OCI-LY3 (cell line): ENCODE data around the gene TSPAN8.
"Not testable (repeated sequence)": the region's sequence is repeated elsewhere in the genome, so short reads cannot be mapped to it uniquely, and the experiment has no call there.

Experiments used
- H2AFZ ChIP-seq: fragments of 200-600, 300-600 bp; shearing (Covaris generic); 2 replicates; pipeline ENCODE4 v1.6.0; 2014; ENCODE audit warnings: antibody characterized with exemption, low read depth, low read length
- H3K27ac ChIP-seq: fragments of 200-600, 300-600 bp; sonication (generic); 2 replicates; pipeline ENCODE4 v1.5.1; 2014; ENCODE audit warnings: mild to moderate bottlenecking, low read length, moderate library complexity, mixed read lengths
- H3K27me3 ChIP-seq: fragments of 200-600, 300-600 bp; sonication (generic); 2 replicates; pipeline ENCODE4 v1.6.1; 2014; ENCODE audit warnings: low read depth, low read length, mixed read lengths
- H3K36me3 ChIP-seq: fragments of 200-600, 300-600 bp; sonication (generic); replicated peaks from 2 replicates; pipeline ENCODE3; 2014; ENCODE audit warnings: low read depth, low read length, mixed read lengths
- H3K4me1 ChIP-seq: fragments of 300-600, 200-600 bp; sonication (generic); 2 replicates; pipeline ENCODE4 v1.6.1; 2014; ENCODE audit warnings: low read length, mixed read lengths
- H3K4me2 ChIP-seq: fragments of 200-600, 300-600 bp; sonication (generic); 2 replicates; pipeline ENCODE4 v1.6.1; 2014; ENCODE audit warnings: low read length, mixed read lengths
- H3K4me3 ChIP-seq: fragments of 300-600, 200-600 bp; sonication (generic); 2 replicates; pipeline ENCODE4 v1.5.1; 2014; ENCODE audit warnings: antibody characterized with exemption, mild to moderate bottlenecking, low read length, moderate library complexity
- H3K79me2 ChIP-seq: fragments of 300-600, 200-600 bp; shearing (Covaris generic); 2 replicates; pipeline ENCODE4 v1.6.1; 2014; ENCODE audit warnings: mild to moderate bottlenecking, low read length, mixed read lengths
- H3K9ac ChIP-seq: fragments of 300-600, 200-600 bp; shearing (Covaris generic); 2 replicates; pipeline ENCODE4 v1.6.0; 2014; ENCODE audit warnings: mild to moderate bottlenecking, low read length, moderate library complexity
- H3K9me3 ChIP-seq: fragments of 200-600, 300-600 bp; shearing (Covaris generic); 2 replicates; pipeline ENCODE4 v1.6.1; 2014; ENCODE audit warnings: low read length, mixed read lengths; ENCODE audit not compliant: insufficient read depth
- H4K20me1 ChIP-seq: fragments of 200-600, 300-600 bp; sonication (generic); 2 replicates; pipeline ENCODE4 v1.6.1; 2016; ENCODE audit warnings: low read length, mixed read lengths; ENCODE audit not compliant: insufficient read depth
- EZH2phosphoT487 ChIP-seq: fragments of 200-600 bp; shearing (Covaris generic); IDR thresholded peaks from 2 replicates; pipeline ENCODE4 v1.6.1; 2018; ENCODE audit warnings: antibody characterized with exemption, mixed run types, low read depth
- TF ChIP-seq, protein P1 (sequence below): fragments of 200-600, 300-600 bp; sonication (generic); IDR thresholded peaks from 2 replicates; pipeline ENCODE4 v1.5.1; 2014; ENCODE audit warnings: antibody characterized with exemption, low read length, low read depth

TSPAN8 gene

DNA sequence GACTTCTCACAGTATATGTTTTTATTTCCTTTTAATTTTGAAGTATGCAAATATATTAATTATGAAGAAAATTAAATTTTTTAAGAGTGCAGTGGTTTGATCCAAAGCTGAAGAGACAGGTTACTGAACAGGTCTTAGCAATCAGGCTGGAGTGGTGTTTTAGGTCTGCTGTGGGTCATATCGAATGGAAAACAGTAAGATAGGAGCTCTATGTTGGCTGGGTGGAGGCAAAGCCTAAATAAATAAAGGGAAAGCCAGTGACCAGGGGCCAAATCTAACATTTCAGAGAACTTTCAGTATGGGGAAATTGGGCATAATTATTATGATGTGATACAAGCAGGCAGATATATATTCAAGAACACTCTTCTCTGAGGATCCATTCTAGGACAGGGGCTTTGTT, 12.7 kb upstream of the TSPAN8 start:
- Histone ChIP-seq H4K20me1 (no peaks in the 10 kb centered on the region), H3K27me3 (no peaks in the 10 kb centered on the region), H3K36me3 (no peaks in the 10 kb centered on the region), H3K9ac (no peak overlapping the region), H3K9me3 (no peaks in the 10 kb centered on the region), H3K79me2 (no peaks in the 10 kb centered on the region), H3K27ac (no peak overlapping the region), H3K4me1 (no peaks in the 10 kb centered on the region), H3K4me3 (no peak overlapping the region), H3K4me2 (no peak overlapping the region), H2AFZ (no peak overlapping the region)
- TF ChIP-seq, protein P1, sequence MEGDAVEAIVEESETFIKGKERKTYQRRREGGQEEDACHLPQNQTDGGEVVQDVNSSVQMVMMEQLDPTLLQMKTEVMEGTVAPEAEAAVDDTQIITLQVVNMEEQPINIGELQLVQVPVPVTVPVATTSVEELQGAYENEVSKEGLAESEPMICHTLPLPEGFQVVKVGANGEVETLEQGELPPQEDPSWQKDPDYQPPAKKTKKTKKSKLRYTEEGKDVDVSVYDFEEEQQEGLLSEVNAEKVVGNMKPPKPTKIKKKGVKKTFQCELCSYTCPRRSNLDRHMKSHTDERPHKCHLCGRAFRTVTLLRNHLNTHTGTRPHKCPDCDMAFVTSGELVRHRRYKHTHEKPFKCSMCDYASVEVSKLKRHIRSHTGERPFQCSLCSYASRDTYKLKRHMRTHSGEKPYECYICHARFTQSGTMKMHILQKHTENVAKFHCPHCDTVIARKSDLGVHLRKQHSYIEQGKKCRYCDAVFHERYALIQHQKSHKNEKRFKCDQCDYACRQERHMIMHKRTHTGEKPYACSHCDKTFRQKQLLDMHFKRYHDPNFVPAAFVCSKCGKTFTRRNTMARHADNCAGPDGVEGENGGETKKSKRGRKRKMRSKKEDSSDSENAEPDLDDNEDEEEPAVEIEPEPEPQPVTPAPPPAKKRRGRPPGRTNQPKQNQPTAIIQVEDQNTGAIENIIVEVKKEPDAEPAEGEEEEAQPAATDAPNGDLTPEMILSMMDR: no peak
- no peak for TF ChIP-seq EZH2phosphoT487

DNA sequence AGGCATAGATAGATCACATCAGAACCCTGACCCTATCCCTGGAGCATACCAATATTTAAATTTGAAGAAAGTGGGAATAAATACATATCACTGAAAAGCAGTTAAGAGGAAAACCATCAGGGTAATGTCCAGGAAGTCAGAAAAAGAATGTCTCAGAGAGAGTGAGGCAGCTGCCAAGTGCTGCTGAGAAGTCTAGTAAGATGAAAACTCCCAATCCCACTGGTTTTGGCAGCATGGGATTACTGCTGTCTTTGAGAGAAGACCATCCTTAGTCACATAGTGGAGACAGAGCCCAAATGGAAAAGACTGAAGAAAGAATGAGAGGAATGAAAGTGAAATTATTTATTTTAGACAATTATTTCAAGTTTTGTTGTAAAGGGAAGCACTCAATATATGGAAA, 11.5 kb upstream of the TSPAN8 start:
- Histone ChIP-seq H3K36me3 (no peaks in the 10 kb centered on the region), H3K4me3 (no peak overlapping the region), H3K27ac (no peak overlapping the region), H3K4me2 (no peak overlapping the region), H2AFZ (no peak overlapping the region), H3K79me2 (no peaks in the 10 kb centered on the region), H3K9me3 (no peaks in the 10 kb centered on the region), H3K27me3 (no peaks in the 10 kb centered on the region), H3K4me1 (no peaks in the 10 kb centered on the region), H3K9ac (no peak overlapping the region), H4K20me1 (no peaks in the 10 kb centered on the region)
- TF ChIP-seq, protein P1: no peak
- no peak for TF ChIP-seq EZH2phosphoT487

- H3K9me3 ChIP-seq: no peaks in the 10 kb centered on the region
- no peak overlapping the region for H3K9ac ChIP-seq
- no peaks in the 10 kb centered on the region for H3K4me1 ChIP-seq
- TF ChIP-seq, protein P1: no peak
- no peak for TF ChIP-seq EZH2phosphoT487
- H3K79me2 ChIP-seq: no peaks in the 10 kb centered on the region
- H2AFZ ChIP-seq: no peak overlapping the region
- no peak overlapping the region for H3K4me3 ChIP-seq
- H3K4me2 ChIP-seq: no peak overlapping the region
- no peaks in the 10 kb centered on the region for H4K20me1 ChIP-seq
- H3K27ac ChIP-seq: no peak overlapping the region
- no peaks in the 10 kb centered on the region for H3K36me3 ChIP-seq
- H3K27me3 ChIP-seq: no peaks in the 10 kb centered on the region
Measured at GRCh38 chr12:71166862-71167496, 9.2 kb upstream of the TSPAN8 start.

DNA sequence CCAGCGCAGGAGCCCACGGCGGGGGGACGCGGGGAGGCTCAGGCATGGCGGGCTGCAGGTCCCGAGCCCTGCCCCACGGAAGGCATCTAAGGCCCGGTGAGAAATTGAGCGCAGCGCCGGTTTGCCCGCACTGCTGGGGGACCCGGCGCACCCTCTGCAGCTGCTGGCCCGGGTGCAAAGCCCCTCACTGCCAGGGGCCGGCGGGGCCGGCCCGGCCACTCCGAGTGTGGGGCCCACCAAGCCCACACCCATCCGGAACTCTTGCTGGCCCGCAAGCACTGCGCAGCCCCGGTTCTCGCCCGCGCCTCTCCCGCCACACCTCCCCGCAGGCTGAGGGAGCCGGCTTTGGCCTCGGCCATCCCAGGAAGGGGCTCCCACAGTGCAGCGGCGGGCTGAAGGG, 8.5 kb upstream of the TSPAN8 start:
- Histone ChIP-seq H3K4me2 (no peak overlapping the region), H4K20me1 (no peaks in the 10 kb centered on the region), H3K36me3 (no peaks in the 10 kb centered on the region), H3K9ac (no peak overlapping the region), H3K27ac (no peak overlapping the region), H3K4me3 (no peak overlapping the region), H3K4me1 (no peaks in the 10 kb centered on the region), H3K27me3 (no peaks in the 10 kb centered on the region), H3K79me2 (no peaks in the 10 kb centered on the region), H2AFZ (no peak overlapping the region), H3K9me3 (no peaks in the 10 kb centered on the region)
- TF ChIP-seq, protein P1: no peak
- TF ChIP-seq EZH2phosphoT487: no peak

DNA sequence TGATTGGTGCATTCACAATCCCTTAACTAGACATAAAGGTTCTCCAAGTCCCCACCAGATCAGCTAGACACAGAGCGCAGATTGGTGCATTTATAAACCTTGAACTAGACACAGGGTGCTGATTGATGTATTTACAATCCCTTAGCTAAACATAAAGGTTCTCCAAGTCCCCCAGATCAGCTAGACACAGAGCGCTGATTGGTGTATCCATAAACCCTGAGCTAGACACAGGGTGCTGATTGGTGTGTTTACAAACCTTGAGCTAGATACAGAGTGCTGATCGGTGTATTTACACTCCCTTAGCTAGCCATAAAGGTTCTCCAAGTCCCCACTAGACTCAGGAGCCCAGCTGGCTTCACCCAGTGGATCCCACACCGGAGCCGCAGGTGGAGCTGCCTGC, 8.0 kb upstream of the TSPAN8 start:
- H3K4me2 ChIP-seq, H3K79me2 ChIP-seq, H4K20me1 ChIP-seq, H3K4me1 ChIP-seq, H3K36me3 ChIP-seq, H3K27me3 ChIP-seq, H3K27ac ChIP-seq, H3K9ac ChIP-seq, H3K4me3 ChIP-seq, H2AFZ ChIP-seq, H3K9me3 ChIP-seq: not testable (repeated sequence)
